Memory B cell (primary cell): ENCODE data around the gene EFCAB5.
A peak's percentile ranks its signal among the peaks of the same experiment; 100 is the strongest.
"Not testable (repeated sequence)": the region's sequence is repeated elsewhere in the genome, so short reads cannot be mapped to it uniquely, and the experiment has no call there.

Experiments
- ATAC-seq: fragments of 150-1000 bp; cut with Tn5 transposase; 2 replicates; pipeline ENCODE4 v1.10.0; 2021; ENCODE audit warnings: low read depth, mild to moderate bottlenecking, moderate library complexity
- DNase-seq, 2 donors: peaks; one replicate each; pipeline ENCODE4 v3.0.0; 2022; ENCODE audit warnings: low spot score in 2 of 2
- H3K27ac Mint-ChIP-seq: one replicate; pipeline ENCODE4 v1.8.0; 2022; ENCODE audit warnings: mild to moderate bottlenecking, moderate library complexity, mixed read lengths
- H3K27me3 Mint-ChIP-seq: one replicate; pipeline ENCODE4 v1.8.0; 2022; ENCODE audit warnings: mixed read lengths
- H3K36me3 Mint-ChIP-seq: one replicate; pipeline ENCODE4 v1.8.0; 2022; ENCODE audit warnings: mild to moderate bottlenecking, mixed read lengths
- H3K4me1 Mint-ChIP-seq: one replicate; pipeline ENCODE4 v1.8.0; 2022; ENCODE audit warnings: mixed read lengths
- H3K4me3 Mint-ChIP-seq: one replicate; pipeline ENCODE4 v1.8.0; 2022; ENCODE audit warnings: mild to moderate bottlenecking, moderate library complexity, mixed read lengths
- H3K9me3 Mint-ChIP-seq: one replicate; pipeline ENCODE4 v1.8.0; 2022; ENCODE audit warnings: mixed read lengths

Gene EFCAB5

GRCh38 chr17:29941334-29941733, at the start of gene EFCAB5:
TSS of gene EFCAB5 (plus strand) at chr17:29941634. CDS start at chr17:29941797, 163 bp downstream.
- no peak for DNase-seq
- ATAC-seq, result no peak
- Mint-ChIP-seq H3K9me3 (no peaks in the 10 kb centered on the region), H3K4me3 (no peak within 1 kb of the TSS), H3K27me3 (no peaks in the 10 kb centered on the region), H3K4me1 (no peaks in the 10 kb centered on the region), H3K36me3 (no peaks in the 10 kb centered on the region), H3K27ac (no peak within 1 kb of the TSS)

- Mint-ChIP-seq H3K27me3 (no peaks in the 10 kb centered on the region), H3K27ac (no peak overlapping the region), H3K9me3 (peaks cover 10% of the 10 kb centered on the region), H3K4me1 (peaks cover 20% of the 10 kb centered on the region), H3K36me3 (peaks cover 26% of the 10 kb centered on the region), H3K4me3 (no peak overlapping the region)
- DNase-seq, result no peak
- no peak for ATAC-seq
Measured at GRCh38 chr17:29892201-29892600, 49.2 kb upstream of the EFCAB5 start.

- Mint-ChIP-seq H3K36me3 (peaks cover 20% of the 10 kb centered on the region), H3K4me1 (peaks cover 19% of the 10 kb centered on the region), H3K9me3 (peaks cover 10% of the 10 kb centered on the region)
- not testable (repeated sequence) for H3K27ac Mint-ChIP-seq, ATAC-seq, H3K4me3 Mint-ChIP-seq, DNase-seq, H3K27me3 Mint-ChIP-seq
Measured at GRCh38 chr17:29897136-29897535, 44.3 kb upstream of the EFCAB5 start.

- H3K4me1 Mint-ChIP-seq, result peaks cover 19% of the 10 kb centered on the region
- H3K27me3 Mint-ChIP-seq, result no peaks in the 10 kb centered on the region
- H3K9me3 Mint-ChIP-seq, result peaks cover 4% of the 10 kb centered on the region
- H3K4me3 Mint-ChIP-seq, result no peak overlapping the region
- no peak for ATAC-seq
- peak overlapping the region; percentile 50 for H3K27ac Mint-ChIP-seq
- H3K36me3 Mint-ChIP-seq, result peaks cover 19% of the 10 kb centered on the region
- DNase-seq, result no peak
Measured at GRCh38 chr17:29903471-29903870, 38.0 kb upstream of the EFCAB5 start.

- H3K4me1 Mint-ChIP-seq, result peaks cover 19% of the 10 kb centered on the region
- no peak for ATAC-seq
- no peaks in the 10 kb centered on the region for H3K27me3 Mint-ChIP-seq
- no peak overlapping the region for H3K4me3 Mint-ChIP-seq
- peaks cover 4% of the 10 kb centered on the region for H3K9me3 Mint-ChIP-seq
- no peak for DNase-seq
- peaks cover 20% of the 10 kb centered on the region for H3K36me3 Mint-ChIP-seq
- no peak overlapping the region for H3K27ac Mint-ChIP-seq
Measured at GRCh38 chr17:29905086-29905878, 36.2 kb upstream of the EFCAB5 start.

GRCh38 chr17:29905879-29906167, 35.6 kb upstream of the EFCAB5 start:
- Mint-ChIP-seq H3K27me3 (no peaks in the 10 kb centered on the region), H3K4me1 (peaks cover 19% of the 10 kb centered on the region), H3K9me3 (peaks cover 4% of the 10 kb centered on the region), H3K4me3 (no peak overlapping the region), H3K36me3 (peaks cover 19% of the 10 kb centered on the region), H3K27ac (no peak overlapping the region)
- ATAC-seq (no peak), DNase-seq (no peak)

- H3K27me3 Mint-ChIP-seq, result no peaks in the 10 kb centered on the region
- H3K9me3 Mint-ChIP-seq, result peaks cover 4% of the 10 kb centered on the region
- H3K36me3 Mint-ChIP-seq, result peaks cover 17% of the 10 kb centered on the region
- ATAC-seq (no peak), DNase-seq (no peak)
- no peak overlapping the region for H3K4me3 Mint-ChIP-seq
- peaks cover 15% of the 10 kb centered on the region for H3K4me1 Mint-ChIP-seq
- no peak overlapping the region for H3K27ac Mint-ChIP-seq
Measured at GRCh38 chr17:29906969-29907368, 34.5 kb upstream of the EFCAB5 start.

GRCh38 chr17:29909236-29910003, 32.0 kb upstream of the EFCAB5 start:
- Mint-ChIP-seq H3K4me3 (no peak overlapping the region), H3K4me1 (peaks cover 11% of the 10 kb centered on the region), H3K9me3 (peaks cover 4% of the 10 kb centered on the region)

GRCh38 chr17:29911641-29912177, 29.7 kb upstream of the EFCAB5 start:
- no peaks in the 10 kb centered on the region for H3K9me3 Mint-ChIP-seq

More at GRCh38 chr17:29909236-29910003, 32.0 kb upstream of the EFCAB5 start:
- Mint-ChIP-seq H3K27me3 (no peaks in the 10 kb centered on the region), H3K27ac (peak overlapping the region; percentile 41), H3K36me3 (peaks cover 17% of the 10 kb centered on the region)
- no peak for ATAC-seq
- no peak for DNase-seq

GRCh38 chr17:29914819-29915537, 26.5 kb upstream of the EFCAB5 start:
- H3K4me1 Mint-ChIP-seq, result peaks cover 15% of the 10 kb centered on the region
- DNase-seq (no peak), ATAC-seq (no peak)
- H3K27me3 Mint-ChIP-seq, result no peaks in the 10 kb centered on the region
- H3K27ac Mint-ChIP-seq, result no peak overlapping the region
- no peak overlapping the region for H3K4me3 Mint-ChIP-seq
- H3K36me3 Mint-ChIP-seq, result peaks cover 1% of the 10 kb centered on the region
- H3K9me3 Mint-ChIP-seq, result no peaks in the 10 kb centered on the region

More at GRCh38 chr17:29911641-29912177, 29.7 kb upstream of the EFCAB5 start:
- Mint-ChIP-seq H3K4me3 (no peak overlapping the region), H3K27me3 (no peaks in the 10 kb centered on the region), H3K27ac (no peak overlapping the region), H3K4me1 (peaks cover 7% of the 10 kb centered on the region), H3K36me3 (peaks cover 6% of the 10 kb centered on the region)
- no peak for DNase-seq
- no peak for ATAC-seq

GRCh38 chr17:29918016-29918415, 23.4 kb upstream of the EFCAB5 start:
- DNase-seq (no peak), ATAC-seq (no peak)
- Mint-ChIP-seq H3K9me3 (no peaks in the 10 kb centered on the region), H3K4me1 (peaks cover 19% of the 10 kb centered on the region), H3K4me3 (no peak overlapping the region), H3K36me3 (peaks cover 4% of the 10 kb centered on the region), H3K27ac (no peak overlapping the region), H3K27me3 (no peaks in the 10 kb centered on the region)

GRCh38 chr17:29918922-29919856, 22.2 kb upstream of the EFCAB5 start:
- peaks cover 19% of the 10 kb centered on the region for H3K4me1 Mint-ChIP-seq
- H3K27me3 Mint-ChIP-seq, result no peaks in the 10 kb centered on the region
- ATAC-seq, result no peak
- H3K4me3 Mint-ChIP-seq, result no peak overlapping the region
- DNase-seq, result no peak
- no peak overlapping the region for H3K27ac Mint-ChIP-seq
- no peaks in the 10 kb centered on the region for H3K9me3 Mint-ChIP-seq
- peaks cover 4% of the 10 kb centered on the region for H3K36me3 Mint-ChIP-seq

GRCh38 chr17:29924786-29925185, 16.6 kb upstream of the EFCAB5 start:
- Mint-ChIP-seq H3K4me3 (no peak overlapping the region), H3K27me3 (no peaks in the 10 kb centered on the region), H3K36me3 (peaks cover 8% of the 10 kb centered on the region), H3K4me1 (peaks cover 29% of the 10 kb centered on the region), H3K9me3 (no peaks in the 10 kb centered on the region), H3K27ac (no peak overlapping the region)
- DNase-seq (no peak), ATAC-seq (no peak)
